Measurements from ENCODE around the gene PCGF5. TPM values are rescaled to one million over a fixed set of nuclear protein-coding genes. Genes with fewer than 3 reads are reported as not detected.

PCGF5 gene
- total RNA-seq, 4 donors from 2014 or later, result 17.3 to 39.3 (median 23.4) TPM

DNA sequence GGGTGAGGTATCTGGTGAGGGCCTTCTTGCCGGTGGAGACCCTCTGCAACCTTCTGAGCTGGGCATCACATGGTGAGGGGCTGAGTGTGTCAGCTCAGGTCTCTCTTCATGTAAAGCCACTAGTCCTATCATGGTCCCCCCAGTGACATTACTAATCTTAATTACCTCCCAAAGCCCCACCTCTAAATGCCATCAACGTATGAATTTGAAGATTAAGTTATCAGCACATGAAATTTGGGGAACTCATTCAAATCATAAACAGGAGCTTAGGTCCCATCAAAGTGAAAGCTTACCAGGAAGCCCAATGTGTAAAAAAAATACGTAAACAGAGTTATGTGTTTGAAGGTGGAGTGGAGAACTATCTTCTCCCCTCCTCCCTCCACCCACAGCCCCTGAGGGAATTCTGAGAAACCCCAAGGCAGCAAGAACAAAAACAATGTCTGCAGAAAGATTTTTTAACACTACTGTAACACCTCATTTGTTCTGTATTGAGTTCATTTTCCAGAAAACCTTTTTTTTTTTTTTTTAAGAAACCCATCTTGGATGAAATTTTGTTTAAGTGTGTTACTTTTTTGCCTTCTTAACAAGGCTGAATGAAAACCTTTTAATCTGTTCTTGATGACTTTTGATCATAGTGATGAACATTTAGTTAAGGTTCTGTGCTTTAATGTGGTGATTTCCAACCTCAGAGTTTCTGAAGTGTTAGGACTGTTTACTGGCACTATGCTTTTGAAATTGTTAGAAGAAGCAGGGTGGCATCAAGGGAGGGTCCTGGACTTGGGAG lies 19.1 kb upstream of the PCGF5 start:
- Histone ChIP-seq H3K27ac (peak overlapping the region in 1 of 4 donors; percentile 51), H3K9me3 (no peaks in the 10 kb centered on the region), H3K4me3 (no peak overlapping the region), H3K4me1 (peaks cover 0 to 44% (median 19%) of the 10 kb centered on the region in 3 donors), H3K36me3 (no peaks in the 10 kb centered on the region), H3K27me3 (no peaks in the 10 kb centered on the region)
- DNase-seq, result no peak
- no peak for TF ChIP-seq POLR2A (IDR thresholded peaks at IDR 0.05)
- TF ChIP-seq, protein P1, sequence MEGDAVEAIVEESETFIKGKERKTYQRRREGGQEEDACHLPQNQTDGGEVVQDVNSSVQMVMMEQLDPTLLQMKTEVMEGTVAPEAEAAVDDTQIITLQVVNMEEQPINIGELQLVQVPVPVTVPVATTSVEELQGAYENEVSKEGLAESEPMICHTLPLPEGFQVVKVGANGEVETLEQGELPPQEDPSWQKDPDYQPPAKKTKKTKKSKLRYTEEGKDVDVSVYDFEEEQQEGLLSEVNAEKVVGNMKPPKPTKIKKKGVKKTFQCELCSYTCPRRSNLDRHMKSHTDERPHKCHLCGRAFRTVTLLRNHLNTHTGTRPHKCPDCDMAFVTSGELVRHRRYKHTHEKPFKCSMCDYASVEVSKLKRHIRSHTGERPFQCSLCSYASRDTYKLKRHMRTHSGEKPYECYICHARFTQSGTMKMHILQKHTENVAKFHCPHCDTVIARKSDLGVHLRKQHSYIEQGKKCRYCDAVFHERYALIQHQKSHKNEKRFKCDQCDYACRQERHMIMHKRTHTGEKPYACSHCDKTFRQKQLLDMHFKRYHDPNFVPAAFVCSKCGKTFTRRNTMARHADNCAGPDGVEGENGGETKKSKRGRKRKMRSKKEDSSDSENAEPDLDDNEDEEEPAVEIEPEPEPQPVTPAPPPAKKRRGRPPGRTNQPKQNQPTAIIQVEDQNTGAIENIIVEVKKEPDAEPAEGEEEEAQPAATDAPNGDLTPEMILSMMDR (IDR thresholded peaks at IDR 0.05), result no peak
- 61 to 67% methylated on average over 2 to 3 of the region's 3 CpGs for whole genome bisulfite sequencing, 2 donors
- intact Hi-C loops (cut with DNase I), result no loop called here

DNA sequence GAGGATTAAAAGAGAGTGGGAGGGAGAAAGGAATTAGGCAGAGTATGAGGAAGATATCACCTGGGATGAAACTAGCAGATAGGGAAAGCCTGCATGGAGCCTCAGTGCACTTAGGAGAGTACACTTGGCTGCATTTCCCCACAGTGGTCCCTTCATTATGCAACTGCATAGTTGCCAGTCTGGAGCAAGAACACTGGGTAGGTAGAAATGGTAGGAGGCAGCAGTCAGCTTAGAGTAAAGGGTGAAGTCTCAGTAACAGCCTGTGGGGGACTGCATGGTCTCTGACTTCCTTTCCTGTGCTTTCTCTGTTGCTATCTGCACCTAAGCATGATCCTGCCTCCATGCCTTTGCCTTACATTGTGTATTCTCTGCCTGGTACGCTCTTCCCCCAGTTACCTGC lies 14.0 kb upstream of the PCGF5 start:
- 0% methylated on average over 1 of the region's 1 CpG for WGBS, 2 donors
- Histone ChIP-seq H3K9me3 (no peaks in the 10 kb centered on the region), H3K4me3 (no peak overlapping the region), H3K27ac (no peak overlapping the region), H3K4me1 (peaks cover 0 to 9% (median 0%) of the 10 kb centered on the region in 3 donors), H3K27me3 (no peaks in the 10 kb centered on the region), H3K36me3 (no peaks in the 10 kb centered on the region)
- DNase-seq, result no peak
- intact Hi-C loops (cut with DNase I), result no loop called here
- no peak for TF ChIP-seq POLR2A (IDR thresholded peaks at IDR 0.05)
- TF ChIP-seq, protein P1 (IDR thresholded peaks at IDR 0.05), result no peak

DNA sequence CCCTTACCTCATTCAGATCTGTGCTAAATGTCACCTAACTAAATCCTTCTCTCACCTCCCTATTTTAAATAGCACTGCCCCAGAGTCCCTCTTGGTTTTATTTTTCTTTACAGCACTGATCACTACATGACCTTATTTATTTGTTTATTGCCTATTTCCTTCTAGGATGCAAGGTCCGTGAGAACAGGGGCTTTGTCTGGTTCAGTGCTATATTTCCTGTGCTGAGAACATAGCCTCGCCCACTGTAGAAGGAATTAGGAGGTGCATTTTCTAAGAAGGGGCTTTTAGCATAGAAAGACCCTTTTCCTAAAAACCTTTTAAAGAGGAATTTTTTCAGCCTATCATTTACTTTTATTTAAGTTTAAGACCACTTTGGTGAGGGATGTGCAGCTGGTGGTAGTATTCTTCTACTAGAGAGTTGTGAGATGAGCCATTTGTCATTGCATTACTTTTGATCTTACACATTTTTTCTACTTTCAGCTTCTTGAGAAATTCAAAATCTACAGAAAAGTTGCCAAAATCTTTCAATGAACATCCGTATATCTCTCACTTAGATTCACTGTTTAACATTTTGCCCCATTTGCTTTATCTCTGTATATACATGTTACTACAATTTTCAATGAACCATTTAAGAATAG lies 13.5 kb upstream of the PCGF5 start:
- no peak overlapping the region for H3K27ac ChIP-seq
- H3K4me3 ChIP-seq, result no peak overlapping the region
- TF ChIP-seq, protein P1 (IDR thresholded peaks at IDR 0.05), result no peak
- no peak for TF ChIP-seq POLR2A (IDR thresholded peaks at IDR 0.05)
- intact Hi-C loops (cut with DNase I), result no loop called here
- no peaks in the 10 kb centered on the region for H3K9me3 ChIP-seq
- H3K4me1 ChIP-seq, result peaks cover 0 to 4% (median 0%) of the 10 kb centered on the region in 3 donors
- DNase-seq, result no peak
- no peaks in the 10 kb centered on the region for H3K27me3 ChIP-seq
- WGBS, 2 donors, result 52 to 78% methylated on average over 3 of the region's 3 CpGs
- H3K36me3 ChIP-seq, result no peaks in the 10 kb centered on the region

DNA sequence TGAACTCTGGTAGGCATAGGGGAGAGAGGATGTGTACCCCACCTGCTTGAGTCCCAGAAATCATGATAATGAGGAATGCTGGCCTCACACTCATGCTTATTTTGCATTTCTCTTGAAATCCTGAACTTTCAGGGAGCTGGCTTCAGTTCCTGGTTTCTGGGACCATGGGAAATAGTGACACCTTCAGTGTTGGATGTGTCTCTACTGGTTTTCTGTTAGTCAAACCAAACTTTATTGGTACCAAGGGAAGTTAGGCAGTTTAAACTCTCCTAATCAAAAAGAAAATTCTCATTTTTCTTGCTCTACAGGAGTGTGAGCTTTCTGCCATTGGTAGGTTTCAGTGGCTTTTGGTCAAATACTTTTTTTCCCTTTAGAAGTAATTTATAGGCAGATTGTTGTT lies 11.8 kb upstream of the PCGF5 start:
- H3K4me1 ChIP-seq, result no peaks in the 10 kb centered on the region
- no peak overlapping the region for H3K27ac ChIP-seq
- H3K27me3 ChIP-seq, result no peaks in the 10 kb centered on the region
- DNase-seq, result no peak
- H3K4me3 ChIP-seq, result no peak overlapping the region
- H3K9me3 ChIP-seq, result no peaks in the 10 kb centered on the region
- intact Hi-C loops (cut with DNase I), result no loop called here
- no peaks in the 10 kb centered on the region for H3K36me3 ChIP-seq
- TF ChIP-seq POLR2A (IDR thresholded peaks at IDR 0.05), result no peak
- TF ChIP-seq, protein P1 (IDR thresholded peaks at IDR 0.05), result no peak

DNA sequence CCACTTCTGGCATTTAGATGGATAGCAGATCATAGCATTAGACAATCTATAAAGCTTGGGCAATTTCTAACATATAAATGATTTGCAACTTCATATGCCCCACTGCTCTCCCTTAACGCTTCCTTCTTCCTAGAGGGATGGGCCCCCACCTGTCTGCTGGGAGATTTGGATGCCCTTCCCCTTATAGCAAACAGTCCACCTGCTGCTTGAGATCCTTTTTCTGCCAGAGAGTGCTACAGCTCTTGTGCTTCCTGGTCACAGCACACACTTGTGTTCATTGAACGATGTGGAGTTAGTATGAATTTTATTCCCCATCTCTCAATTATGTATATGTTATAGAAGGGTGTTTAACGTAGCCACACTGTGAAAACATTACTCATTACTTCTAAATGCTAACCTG lies 10.4 kb upstream of the PCGF5 start:
- intact Hi-C loops (cut with DNase I), result no loop called here
- 82 to 92% methylated on average over 3 of the region's 3 CpGs for WGBS, 2 donors

More for the DNA sequence above, 10.4 kb upstream of the PCGF5 start:
- H3K4me1 ChIP-seq, result no peaks in the 10 kb centered on the region
- no peak for TF ChIP-seq POLR2A (IDR thresholded peaks at IDR 0.05)
- TF ChIP-seq, protein P1 (IDR thresholded peaks at IDR 0.05), result no peak
- no peaks in the 10 kb centered on the region for H3K27me3 ChIP-seq
- no peak overlapping the region for H3K4me3 ChIP-seq
- no peaks in the 10 kb centered on the region for H3K36me3 ChIP-seq
- DNase-seq, result no peak
- no peak overlapping the region for H3K27ac ChIP-seq
- no peaks in the 10 kb centered on the region for H3K9me3 ChIP-seq
